Brain microvascular endothelial cell (primary cell): Measurements from ENCODE around the gene RAD51AP1.

ENCODE experiments used
- DNase-seq: peaks from one replicate; pipeline ENCODE4 v3.0.0-alpha.2; 2020
- H3K27ac ChIP-seq: fragments of 250-450 bp; sonication (Bioruptor Pico); 2 replicates; pipeline ENCODE4 v1.5.1; 2020; ENCODE audit warnings: mild to moderate bottlenecking, moderate library complexity
- H3K27me3 ChIP-seq: fragments of 250-450 bp; sonication (Bioruptor Pico); replicated peaks from 2 replicates; pipeline ENCODE4 v1.5.1; 2020; ENCODE audit warnings: mild to moderate bottlenecking
- H3K36me3 ChIP-seq: fragments of 250-450 bp; sonication (Bioruptor Pico); replicated peaks from 2 replicates; pipeline ENCODE4 v1.5.1; 2020; ENCODE audit warnings: mild to moderate bottlenecking
- H3K4me3 ChIP-seq: 2 replicates; pipeline ENCODE4 v1.5.1; 2011; ENCODE audit warnings: low read depth, mild to moderate bottlenecking, control low read depth, low read length, moderate library complexity
- CTCF ChIP-seq: IDR thresholded peaks from 2 replicates; pipeline ENCODE4 v1.5.1; 2011; ENCODE audit warnings: low read depth, mild to moderate bottlenecking, moderate library complexity, low read length, control low read depth, inconsistent platforms; ENCODE audit errors: missing control alignments
- in situ Hi-C: cut with HindIII; loops from 2 replicates; pipeline ENCODE4 v1.10.0; 2017; ENCODE audit warnings: low sequenced_read_pairs, low pct_ligation_motif_present

Gene RAD51AP1

DNA sequence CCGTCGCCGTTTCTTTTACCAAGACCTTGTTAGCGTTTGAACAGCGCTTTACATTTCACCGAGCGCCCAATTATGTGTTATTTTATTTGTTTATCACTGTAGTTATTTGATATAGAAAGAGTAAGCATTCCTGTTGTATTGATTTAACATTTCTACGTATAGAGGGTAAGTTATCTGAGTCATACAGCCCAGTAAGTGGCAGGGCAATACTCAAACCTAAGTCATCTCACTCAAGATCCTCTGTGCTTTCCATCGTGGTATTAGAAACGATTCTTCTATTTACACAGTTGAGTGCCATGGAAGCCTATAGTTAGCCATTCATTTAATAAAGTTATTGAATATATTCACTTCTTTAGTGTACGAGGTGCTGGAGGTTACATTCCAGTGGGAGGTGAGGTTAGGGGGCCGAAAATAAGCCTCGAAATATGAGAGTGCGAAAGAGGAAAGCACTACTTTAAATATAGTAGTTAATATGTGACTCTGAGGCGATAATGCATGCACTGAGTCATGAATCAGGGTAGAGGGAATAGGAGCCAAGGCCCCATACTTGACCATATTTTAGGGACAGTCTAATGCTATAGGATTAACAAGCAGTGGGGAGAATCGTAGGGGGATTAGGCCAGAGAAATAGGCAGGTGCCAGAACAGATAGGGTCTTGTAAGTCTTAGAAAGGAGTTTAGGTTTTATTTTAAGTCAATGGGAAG, 629 bp downstream of the RAD51AP1 start:
- TF ChIP-seq CTCF = no peak
- H3K4me3 ChIP-seq = peak overlapping the region; percentile 93
- no peaks in the 10 kb centered on the region for H3K36me3 ChIP-seq
- DNase-seq = no peak
- peak overlapping the region; percentile 98 for H3K27ac ChIP-seq
- H3K27me3 ChIP-seq = no peaks in the 10 kb centered on the region
- in situ Hi-C loops = no loop called here

GRCh38 chr12:4540170-4540569, 1.5 kb downstream of the RAD51AP1 start:
- no peak for TF ChIP-seq CTCF
- Histone ChIP-seq H3K27me3 (no peaks in the 10 kb centered on the region), H3K4me3 (no peak overlapping the region), H3K36me3 (no peaks in the 10 kb centered on the region), H3K27ac (no peak overlapping the region)
- no peak for DNase-seq
- in situ Hi-C loops = no loop called here

GRCh38 chr12:4540638-4541037, 1.9 kb downstream of the RAD51AP1 start:
- in situ Hi-C loops = no loop called here
- no peak overlapping the region for H3K4me3 ChIP-seq
- TF ChIP-seq CTCF = no peak
- no peaks in the 10 kb centered on the region for H3K27me3 ChIP-seq
- H3K27ac ChIP-seq = no peak overlapping the region
- no peak for DNase-seq
- H3K36me3 ChIP-seq = no peaks in the 10 kb centered on the region

DNA sequence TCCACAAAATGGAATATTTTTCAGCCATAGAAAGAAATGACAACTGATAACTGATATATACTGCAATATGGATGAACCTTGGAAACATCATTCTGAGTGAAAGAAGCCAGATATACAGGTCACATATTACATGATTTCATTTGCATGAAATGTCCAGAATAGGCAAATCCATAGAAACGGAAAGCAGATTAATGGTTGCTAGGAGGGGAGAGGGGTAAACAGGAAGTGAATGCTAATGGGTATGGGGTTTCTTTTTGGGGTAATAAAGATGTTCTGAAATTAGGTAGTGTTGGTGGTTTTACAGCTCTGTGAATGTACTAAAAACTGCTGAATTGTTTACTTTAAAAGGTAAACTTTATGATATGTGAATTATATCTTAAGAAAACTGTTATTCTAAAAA, 6.5 kb downstream of the RAD51AP1 start:
- DNase-seq = no peak
- H3K4me3 ChIP-seq = no peak overlapping the region
- in situ Hi-C loops = no loop called here
- H3K27ac ChIP-seq = no peak overlapping the region
- no peaks in the 10 kb centered on the region for H3K36me3 ChIP-seq
- H3K27me3 ChIP-seq = no peaks in the 10 kb centered on the region
- TF ChIP-seq CTCF = no peak

DNA sequence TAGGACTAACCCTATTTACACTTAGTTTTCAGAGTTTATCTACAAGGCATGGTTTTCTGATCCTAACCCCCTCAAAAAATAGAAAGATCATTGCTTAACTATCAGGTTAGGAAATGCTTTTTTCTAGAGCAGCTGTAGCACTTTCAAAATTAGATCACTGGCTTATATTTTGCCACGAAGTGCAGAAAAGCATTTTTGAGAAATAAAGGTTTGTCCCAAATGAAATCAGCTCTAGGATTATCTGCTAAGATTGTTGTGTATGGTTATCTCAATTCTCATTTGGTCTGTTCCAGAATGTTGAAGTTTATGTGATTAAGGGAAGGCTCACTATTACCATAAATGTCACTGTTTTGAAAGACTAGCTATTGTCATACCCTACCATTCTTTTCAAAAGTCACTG, 13.5 kb downstream of the RAD51AP1 start:
- no peak for TF ChIP-seq CTCF
- Histone ChIP-seq H3K27ac (no peak overlapping the region), H3K27me3 (no peaks in the 10 kb centered on the region), H3K36me3 (no peaks in the 10 kb centered on the region), H3K4me3 (no peak overlapping the region)
- no peak for DNase-seq
- in situ Hi-C loops = no loop called here

DNA sequence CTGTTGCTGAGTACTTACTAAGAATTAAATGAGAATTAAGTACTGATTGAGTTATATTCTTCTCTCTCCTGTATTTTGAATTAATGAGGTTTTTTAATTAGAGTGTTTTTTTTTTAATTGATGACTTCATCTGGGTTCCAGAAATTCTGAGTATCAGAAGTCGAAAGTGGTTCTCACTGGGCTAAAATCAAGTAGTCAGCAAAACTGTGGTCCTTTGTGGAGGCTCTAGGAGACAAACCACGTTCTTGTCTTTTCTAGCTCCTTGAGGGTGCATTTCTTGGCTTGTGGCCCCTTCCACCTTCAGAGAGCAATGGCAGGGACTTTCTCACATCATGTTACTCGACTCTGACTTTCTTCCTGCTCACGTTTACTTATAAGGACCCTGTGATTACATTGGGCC, 15.3 kb downstream of the RAD51AP1 start:
- TF ChIP-seq CTCF = no peak
- Histone ChIP-seq H3K27ac (no peak overlapping the region), H3K27me3 (no peaks in the 10 kb centered on the region), H3K36me3 (no peaks in the 10 kb centered on the region), H3K4me3 (no peak overlapping the region)
- in situ Hi-C loops = no loop called here
- DNase-seq = no peak
